ENCODE results near the gene ADAMTS10.
"Not testable (repeated sequence)": the region's sequence is repeated elsewhere in the genome, so short reads cannot be mapped to it uniquely, and the experiment has no call there.

Gene ADAMTS10

DNA sequence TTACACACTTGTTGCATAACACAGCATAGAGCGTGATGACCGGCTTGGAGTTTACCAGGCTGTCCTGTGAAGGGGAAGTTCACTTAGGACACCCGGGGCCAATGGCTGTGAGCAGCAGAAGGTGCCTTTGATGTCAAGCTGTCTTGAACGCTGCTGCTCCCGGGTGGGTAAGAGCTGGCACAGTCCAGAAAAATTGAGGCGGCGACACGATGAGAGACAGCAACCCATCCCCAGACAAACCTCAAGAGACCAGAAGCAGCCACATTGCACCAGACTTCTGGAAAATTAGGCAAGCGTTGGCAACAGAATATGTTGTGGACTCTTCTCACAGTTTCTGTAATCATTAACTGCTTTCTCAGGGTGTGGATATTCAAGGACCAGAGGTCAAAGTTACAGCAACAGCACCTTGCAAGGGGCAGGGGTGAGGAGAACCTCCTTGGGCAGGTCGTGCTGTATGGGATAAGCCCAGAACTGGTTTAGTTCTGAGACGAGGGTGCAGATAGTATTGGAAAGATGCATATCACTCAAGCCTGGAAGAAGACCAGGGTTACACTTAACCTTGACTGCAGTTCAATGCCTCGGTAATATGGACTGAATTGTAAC lies 30.0 kb upstream of the ADAMTS10 start:
- H3K36me3 ChIP-seq (ENCODE audit: control insufficient read depth, low read depth, low read length): no peaks in the 10 kb centered on the region
- H3K9ac ChIP-seq (ENCODE audit: low read length): no peak overlapping the region
- peaks cover 23% of the 10 kb centered on the region for H3K27me3 ChIP-seq (ENCODE audit: control insufficient read depth, insufficient read depth, low read length)
- H3K4me3 ChIP-seq (ENCODE audit: low read length): no peak overlapping the region
- H3K9me3 ChIP-seq (ENCODE audit: control insufficient read depth, low read depth, low read length): no peaks in the 10 kb centered on the region
- no peaks in the 10 kb centered on the region for H3K4me1 ChIP-seq (ENCODE audit: control insufficient read depth, low read depth, low read length)
- H3K27ac ChIP-seq (ENCODE audit: low read length): no peak overlapping the region

DNA sequence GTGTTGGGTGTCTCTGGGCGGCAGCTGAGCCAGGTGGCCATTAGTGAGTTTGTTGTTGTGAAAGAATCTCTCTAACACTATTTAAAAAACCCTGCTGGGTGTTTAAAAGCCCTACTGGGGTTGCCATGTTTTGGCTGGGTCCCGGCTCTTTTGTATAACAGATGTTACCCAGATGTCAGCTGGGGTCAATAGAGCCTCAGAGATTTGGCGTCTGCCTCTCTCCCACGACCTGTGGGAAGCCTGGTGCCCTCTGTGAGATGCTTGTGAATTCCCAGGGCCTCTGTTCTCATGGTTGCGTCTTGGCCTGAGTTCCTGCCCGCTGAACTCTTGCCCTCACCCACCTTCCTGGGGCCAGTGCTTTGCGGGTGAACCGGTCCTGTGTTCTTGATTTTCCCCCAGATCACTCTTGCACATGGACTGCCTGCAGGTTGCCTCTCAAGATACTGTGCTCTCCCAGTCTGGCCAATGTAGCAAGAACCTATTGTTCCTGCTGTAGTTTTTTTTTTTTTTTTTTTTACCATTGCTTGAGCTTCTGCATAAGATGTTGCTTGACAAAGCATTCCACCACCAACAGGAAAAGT lies 29.4 kb upstream of the ADAMTS10 start:
- Histone ChIP-seq H3K4me3 (ENCODE audit: low read length) (no peak overlapping the region), H3K27ac (ENCODE audit: low read length) (no peak overlapping the region), H3K27me3 (ENCODE audit: control insufficient read depth, insufficient read depth, low read length) (peaks cover 23% of the 10 kb centered on the region), H3K36me3 (ENCODE audit: control insufficient read depth, low read depth, low read length) (no peaks in the 10 kb centered on the region), H3K4me1 (ENCODE audit: control insufficient read depth, low read depth, low read length) (no peaks in the 10 kb centered on the region), H3K9me3 (ENCODE audit: control insufficient read depth, low read depth, low read length) (no peaks in the 10 kb centered on the region), H3K9ac (ENCODE audit: low read length) (no peak overlapping the region)

DNA sequence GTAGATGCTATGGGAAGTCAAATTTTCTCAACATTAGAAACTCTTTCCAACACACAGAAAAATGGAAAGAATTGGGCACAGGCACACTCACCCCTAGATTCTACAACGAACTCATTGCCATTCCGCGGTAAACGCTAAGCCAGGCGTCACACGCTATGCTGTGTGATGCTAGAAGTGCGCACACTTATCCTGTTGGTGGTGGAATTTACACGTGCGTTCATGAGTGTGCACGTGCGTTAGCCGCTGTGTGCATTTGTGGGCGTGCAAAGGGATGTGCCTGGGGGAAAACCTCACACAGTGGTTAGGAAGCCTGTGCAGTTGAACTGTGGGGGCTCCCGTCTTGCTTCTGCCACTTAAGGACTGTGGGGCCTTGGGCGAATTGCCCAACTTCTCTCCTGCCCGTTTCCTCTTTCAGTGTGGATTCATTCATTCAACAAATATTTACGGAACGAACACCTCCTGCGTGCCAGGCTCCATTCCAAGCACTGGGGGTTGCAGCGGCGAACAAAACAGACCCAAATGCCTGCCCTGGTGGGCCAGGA lies 27.6 kb upstream of the ADAMTS10 start:
- no peaks in the 10 kb centered on the region for H3K36me3 ChIP-seq (ENCODE audit: control insufficient read depth, low read depth, low read length)
- no peak overlapping the region for H3K9ac ChIP-seq (ENCODE audit: low read length)
- H3K4me1 ChIP-seq (ENCODE audit: control insufficient read depth, low read depth, low read length): no peaks in the 10 kb centered on the region
- no peak overlapping the region for H3K4me3 ChIP-seq (ENCODE audit: low read length)
- no peaks in the 10 kb centered on the region for H3K9me3 ChIP-seq (ENCODE audit: control insufficient read depth, low read depth, low read length)
- H3K27me3 ChIP-seq (ENCODE audit: control insufficient read depth, insufficient read depth, low read length): peaks cover 23% of the 10 kb centered on the region
- H3K27ac ChIP-seq (ENCODE audit: low read length): no peak overlapping the region

DNA sequence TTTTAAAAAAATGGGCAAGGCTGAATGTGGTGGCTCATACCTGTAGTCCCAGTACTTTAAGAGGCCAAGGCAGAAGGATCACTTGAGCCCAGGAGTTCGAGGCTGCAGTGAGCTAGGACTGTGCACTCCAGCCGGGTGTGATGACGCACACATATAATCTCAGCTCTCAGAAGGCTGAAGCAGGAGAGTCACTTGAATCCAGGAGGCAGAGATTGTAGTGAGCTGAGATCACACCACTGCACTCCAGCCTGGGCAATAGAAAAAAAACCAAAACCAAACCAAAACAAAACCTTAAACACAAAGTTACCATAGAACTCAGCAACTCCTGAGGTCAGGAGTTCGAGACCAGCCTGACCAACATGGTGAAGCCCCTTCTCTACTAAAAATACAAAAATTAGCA lies 26.6 kb upstream of the ADAMTS10 start:
- H3K27ac ChIP-seq (ENCODE audit: low read length); H3K36me3 ChIP-seq (ENCODE audit: control insufficient read depth, low read depth, low read length): not testable (repeated sequence)

DNA sequence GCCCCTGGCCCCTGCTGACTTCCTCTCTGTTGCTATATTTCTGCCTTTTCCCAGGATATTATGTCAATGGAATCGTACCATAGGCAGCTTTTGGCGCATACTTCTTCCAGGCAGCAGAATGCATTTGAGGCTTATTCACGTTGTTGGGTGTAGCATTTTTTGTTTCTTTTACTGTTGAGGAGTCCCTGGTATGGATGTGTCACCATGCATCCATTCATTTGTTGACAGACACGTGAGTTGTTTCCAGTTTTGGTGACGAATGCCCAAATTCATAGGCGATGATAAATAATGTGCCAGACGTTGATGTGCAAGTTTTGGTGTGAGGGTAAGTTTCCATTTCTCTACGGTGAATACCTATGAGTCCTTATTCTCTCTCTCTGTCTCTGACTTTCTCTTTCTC lies 24.9 kb upstream of the ADAMTS10 start:
- Histone ChIP-seq H3K9me3 (ENCODE audit: control insufficient read depth, low read depth, low read length) (no peaks in the 10 kb centered on the region), H3K4me1 (ENCODE audit: control insufficient read depth, low read depth, low read length) (peaks cover 11% of the 10 kb centered on the region), H3K9ac (ENCODE audit: low read length) (no peak overlapping the region), H3K27ac (ENCODE audit: low read length) (no peak overlapping the region), H3K27me3 (ENCODE audit: control insufficient read depth, insufficient read depth, low read length) (peaks cover 11% of the 10 kb centered on the region), H3K4me3 (ENCODE audit: low read length) (no peak overlapping the region), H3K36me3 (ENCODE audit: control insufficient read depth, low read depth, low read length) (no peaks in the 10 kb centered on the region)

More for the DNA sequence above, 26.6 kb upstream of the ADAMTS10 start:
- not testable (repeated sequence) for H3K9ac ChIP-seq (ENCODE audit: low read length); H3K9me3 ChIP-seq (ENCODE audit: control insufficient read depth, low read depth, low read length); H3K4me1 ChIP-seq (ENCODE audit: control insufficient read depth, low read depth, low read length); H3K4me3 ChIP-seq (ENCODE audit: low read length)
- H3K27me3 ChIP-seq (ENCODE audit: control insufficient read depth, insufficient read depth, low read length): peaks cover 23% of the 10 kb centered on the region

DNA sequence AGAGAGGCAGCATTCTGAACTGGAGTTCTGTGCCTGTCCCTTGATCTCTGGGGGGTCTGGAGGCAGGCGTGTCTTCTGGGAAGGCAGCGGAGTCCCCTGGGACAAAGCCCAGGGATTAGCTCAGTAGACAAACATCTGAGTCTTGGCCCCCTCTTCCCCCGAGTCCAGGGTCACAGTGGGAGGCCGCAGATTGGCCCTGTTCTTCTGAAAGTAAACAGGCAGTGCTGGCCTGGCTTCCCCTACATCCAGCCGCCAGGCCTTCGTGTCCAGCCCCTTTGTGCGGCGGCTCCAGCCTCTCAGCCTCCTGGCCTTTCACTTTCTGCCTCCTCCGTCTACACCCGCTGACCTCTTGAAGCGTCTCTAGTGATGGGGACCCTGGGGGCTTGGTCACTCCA lies 20.9 kb upstream of the ADAMTS10 start:
- no peaks in the 10 kb centered on the region for H3K9me3 ChIP-seq (ENCODE audit: control insufficient read depth, low read depth, low read length)
- H3K27me3 ChIP-seq (ENCODE audit: control insufficient read depth, insufficient read depth, low read length): no peaks in the 10 kb centered on the region
- no peak overlapping the region for H3K27ac ChIP-seq (ENCODE audit: low read length)
- H3K4me1 ChIP-seq (ENCODE audit: control insufficient read depth, low read depth, low read length): peaks cover 12% of the 10 kb centered on the region
- H3K9ac ChIP-seq (ENCODE audit: low read length): no peak overlapping the region
- no peak overlapping the region for H3K4me3 ChIP-seq (ENCODE audit: low read length)
- H3K36me3 ChIP-seq (ENCODE audit: control insufficient read depth, low read depth, low read length): no peaks in the 10 kb centered on the region

DNA sequence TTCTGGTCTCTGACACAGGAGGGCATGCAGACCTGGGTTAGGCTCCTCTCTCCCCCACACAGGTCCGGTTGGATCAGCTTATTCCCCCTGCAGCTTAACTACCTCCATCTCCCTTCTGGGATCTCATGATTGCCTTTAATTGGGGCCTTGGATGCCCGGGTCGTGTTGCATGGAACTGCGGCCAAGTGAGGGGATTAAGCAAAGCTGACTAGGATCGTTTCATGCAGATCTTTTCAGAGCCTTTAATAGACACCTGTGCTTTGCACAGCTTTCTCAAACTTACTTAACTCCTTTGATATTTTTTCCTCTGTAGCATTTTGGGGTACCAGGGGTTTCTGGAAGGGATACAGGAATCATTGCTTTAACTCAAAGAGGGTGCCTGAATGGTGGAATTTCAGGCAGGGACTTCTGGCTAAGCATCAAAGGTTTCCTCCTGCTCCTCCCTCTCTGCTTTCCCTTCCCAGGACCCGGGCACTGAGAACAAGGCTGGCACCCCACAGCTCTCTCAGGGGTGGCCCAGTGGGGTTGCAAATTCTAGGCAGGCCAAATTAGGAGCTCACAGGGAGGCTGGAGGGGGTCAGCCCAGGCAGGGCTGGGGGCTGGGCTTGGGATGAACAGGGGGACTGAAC lies 20.4 kb upstream of the ADAMTS10 start:
- Histone ChIP-seq H3K27me3 (ENCODE audit: control insufficient read depth, insufficient read depth, low read length) (no peaks in the 10 kb centered on the region), H3K9me3 (ENCODE audit: control insufficient read depth, low read depth, low read length) (no peaks in the 10 kb centered on the region), H3K36me3 (ENCODE audit: control insufficient read depth, low read depth, low read length) (no peaks in the 10 kb centered on the region), H3K4me3 (ENCODE audit: low read length) (no peak overlapping the region), H3K27ac (ENCODE audit: low read length) (no peak overlapping the region), H3K4me1 (ENCODE audit: control insufficient read depth, low read depth, low read length) (peaks cover 12% of the 10 kb centered on the region), H3K9ac (ENCODE audit: low read length) (no peak overlapping the region)

DNA sequence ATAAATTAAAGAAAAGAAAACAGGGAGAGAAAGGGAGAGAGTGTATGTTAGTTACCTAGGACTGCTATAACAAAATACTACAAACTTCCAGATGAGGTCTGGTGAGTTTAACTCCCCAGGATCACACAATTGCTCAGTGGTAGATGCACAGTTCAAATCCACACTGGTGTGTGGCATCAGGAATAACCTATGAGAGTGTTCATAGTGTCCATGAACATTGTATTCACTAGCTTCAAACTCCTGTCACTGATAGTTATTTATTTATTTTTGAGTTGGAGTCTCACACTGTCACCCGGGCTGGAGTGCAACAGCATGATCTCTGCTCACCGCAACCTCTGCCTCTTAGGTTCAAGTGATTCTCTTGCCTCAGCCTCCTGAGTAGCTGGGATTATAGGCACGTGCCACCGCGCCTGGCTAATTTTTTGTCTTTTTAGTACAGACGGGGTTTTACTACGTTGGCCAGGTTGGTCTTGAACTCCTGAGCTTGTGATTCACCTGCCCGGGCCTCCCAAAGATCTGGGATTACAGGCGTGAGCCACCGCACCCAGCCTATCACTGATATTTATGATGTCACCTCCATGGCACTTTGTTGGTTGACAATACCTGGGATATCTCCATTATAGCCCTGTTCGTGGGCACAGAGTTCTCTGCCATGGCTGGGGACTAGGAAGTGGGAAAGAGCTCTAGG lies 19.6 kb upstream of the ADAMTS10 start, which contains the start of gene NFILZ:
NFILZ (plus strand) TSS at position 638 of the 688 bp plus-strand sequence. CDS start 46,133 bp downstream, outside the sequence.
- no peak within 1 kb of the TSS for H3K9ac ChIP-seq (ENCODE audit: low read length)
- H3K4me1 ChIP-seq (ENCODE audit: control insufficient read depth, low read depth, low read length): peaks cover 12% of the 10 kb centered on the region
- no peaks in the 10 kb centered on the region for H3K27me3 ChIP-seq (ENCODE audit: control insufficient read depth, insufficient read depth, low read length)
- H3K27ac ChIP-seq (ENCODE audit: low read length): no peak within 1 kb of the TSS
- H3K4me3 ChIP-seq (ENCODE audit: low read length): no peak within 1 kb of the TSS
- no peaks in the 10 kb centered on the region for H3K9me3 ChIP-seq (ENCODE audit: control insufficient read depth, low read depth, low read length)
- no peaks in the 10 kb centered on the region for H3K36me3 ChIP-seq (ENCODE audit: control insufficient read depth, low read depth, low read length)

DNA sequence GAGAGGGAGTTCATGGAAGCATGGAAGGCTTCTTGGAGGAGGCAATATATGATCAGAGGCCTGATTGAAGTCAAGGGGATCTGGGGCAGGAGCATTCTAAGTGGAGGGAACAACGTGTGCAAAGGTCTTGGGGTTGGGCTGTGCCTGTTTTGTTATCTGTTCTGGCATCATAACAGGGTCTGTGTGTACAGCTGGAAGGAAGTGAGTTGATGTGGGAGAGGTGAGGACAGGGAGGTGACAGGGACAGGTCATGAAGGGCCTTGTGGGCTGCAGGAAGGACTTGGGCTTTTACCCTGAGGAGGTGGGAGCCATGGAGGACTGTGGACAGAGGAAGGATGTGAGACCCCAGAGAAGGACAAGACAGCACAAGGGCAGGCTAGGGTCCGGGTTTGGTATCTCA lies 18.7 kb upstream of the ADAMTS10 start:
- Histone ChIP-seq H3K9ac (ENCODE audit: low read length) (no peak overlapping the region), H3K4me1 (ENCODE audit: control insufficient read depth, low read depth, low read length) (peaks cover 12% of the 10 kb centered on the region), H3K27me3 (ENCODE audit: control insufficient read depth, insufficient read depth, low read length) (no peaks in the 10 kb centered on the region), H3K27ac (ENCODE audit: low read length) (no peak overlapping the region), H3K9me3 (ENCODE audit: control insufficient read depth, low read depth, low read length) (no peaks in the 10 kb centered on the region), H3K4me3 (ENCODE audit: low read length) (no peak overlapping the region), H3K36me3 (ENCODE audit: control insufficient read depth, low read depth, low read length) (no peaks in the 10 kb centered on the region)

DNA sequence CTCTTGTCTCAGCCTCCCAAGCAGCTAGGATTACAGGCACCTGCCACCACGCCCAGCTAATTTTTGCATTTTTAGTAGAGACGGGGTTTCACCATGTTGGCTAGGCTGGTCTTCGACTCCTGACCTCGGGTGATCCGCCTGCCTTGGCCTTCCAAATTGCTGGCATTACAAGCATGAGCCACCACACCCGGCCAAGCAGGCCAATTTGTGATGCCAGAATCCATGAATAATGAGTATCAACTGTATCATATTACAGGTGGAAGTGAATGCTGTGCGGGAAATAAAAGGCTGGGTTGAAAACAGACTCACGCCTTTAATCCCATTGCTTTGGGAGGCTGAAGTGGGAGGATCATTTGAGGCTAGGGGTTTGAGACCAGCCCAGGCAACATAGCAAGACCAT lies 16.3 kb upstream of the ADAMTS10 start:
- Histone ChIP-seq H3K9me3 (ENCODE audit: control insufficient read depth, low read depth, low read length) (no peaks in the 10 kb centered on the region), H3K27me3 (ENCODE audit: control insufficient read depth, insufficient read depth, low read length) (no peaks in the 10 kb centered on the region), H3K4me1 (ENCODE audit: control insufficient read depth, low read depth, low read length) (peaks cover 12% of the 10 kb centered on the region), H3K36me3 (ENCODE audit: control insufficient read depth, low read depth, low read length) (no peaks in the 10 kb centered on the region), H3K4me3 (ENCODE audit: low read length) (no peak overlapping the region), H3K27ac (ENCODE audit: low read length) (no peak overlapping the region), H3K9ac (ENCODE audit: low read length) (no peak overlapping the region)

DNA sequence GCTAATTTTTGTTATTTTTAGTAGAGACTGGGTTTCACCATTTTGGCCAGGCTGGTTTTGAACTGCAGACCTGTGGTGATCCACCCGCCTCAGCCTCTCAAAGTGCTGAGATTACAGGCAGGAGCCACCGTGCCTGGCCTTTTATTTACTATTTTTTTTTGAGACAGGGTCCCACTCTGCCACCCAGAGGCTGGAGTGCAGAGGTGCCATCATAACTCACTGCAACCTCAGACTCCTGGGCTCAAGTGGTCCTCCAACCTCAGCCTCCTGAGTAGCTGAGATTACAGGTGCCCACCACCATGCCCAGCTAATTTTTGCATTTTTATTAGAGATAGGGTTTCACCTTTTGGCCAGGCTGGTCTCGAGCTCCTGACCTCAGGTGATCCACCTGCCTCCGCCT lies 12.4 kb upstream of the ADAMTS10 start:
- not testable (repeated sequence) for H3K4me1 ChIP-seq (ENCODE audit: control insufficient read depth, low read depth, low read length); H3K9ac ChIP-seq (ENCODE audit: low read length); H3K27ac ChIP-seq (ENCODE audit: low read length); H3K9me3 ChIP-seq (ENCODE audit: control insufficient read depth, low read depth, low read length); H3K27me3 ChIP-seq (ENCODE audit: control insufficient read depth, insufficient read depth, low read length); H3K36me3 ChIP-seq (ENCODE audit: control insufficient read depth, low read depth, low read length); H3K4me3 ChIP-seq (ENCODE audit: low read length)

Data from iPS-18a (cell line).